ENCODE results near the gene VAV2.

DNA sequence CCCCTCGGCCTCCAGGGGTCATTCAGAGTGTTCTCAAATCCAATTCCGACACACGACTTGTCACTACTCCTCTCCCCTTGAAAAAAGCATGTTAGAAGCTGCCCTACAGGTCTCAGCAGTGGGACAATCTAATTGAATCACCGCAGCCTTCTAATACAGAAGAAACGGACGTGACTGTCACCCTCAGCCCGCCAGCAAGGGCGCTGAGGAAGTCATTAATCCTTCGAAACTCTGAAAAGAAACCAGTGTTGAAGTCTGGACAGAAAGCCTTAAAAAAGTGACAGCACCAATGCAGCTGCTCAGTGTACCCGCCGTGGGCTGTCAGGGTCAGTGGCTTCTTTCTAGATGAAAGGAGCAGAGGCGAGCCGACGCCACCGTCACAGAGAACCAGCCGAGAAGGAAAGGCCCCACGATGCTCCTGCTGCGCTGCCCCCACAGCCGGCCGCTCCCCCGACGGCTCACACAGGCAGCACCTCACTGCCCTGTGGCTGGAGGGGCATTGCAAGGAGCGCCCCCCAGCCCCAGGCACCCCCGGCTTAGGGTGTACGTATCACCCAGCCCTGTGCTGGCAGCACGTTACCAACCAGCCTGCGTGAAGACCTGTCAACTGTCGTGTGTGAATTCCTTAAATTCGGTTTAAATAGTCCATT, 38.8 kb upstream of the VAV2 start:
- TF ChIP-seq CTCF (conservative IDR thresholded peaks at IDR 0.05; ENCODE audit: low read depth, low read length) (no peak), POLR2A (IDR thresholded peaks at IDR 0.05; ENCODE audit: low read depth, low read length) (no peak), RAD21 (IDR thresholded peaks at IDR 0.05; ENCODE audit: low read length) (no peak), RFX5 (IDR thresholded peaks at IDR 0.05; ENCODE audit: low read depth, low read length) (no peak), SMC3 (IDR thresholded peaks at IDR 0.05; ENCODE audit: low read depth, low read length) (no peak), MAFK (IDR thresholded peaks at IDR 0.05; ENCODE audit: low read depth, low read length) (no peak), MAZ (IDR thresholded peaks at IDR 0.05; ENCODE audit: borderline replicate concordance, low read depth, low read length) (no peak), CHD1 (IDR thresholded peaks at IDR 0.05; ENCODE audit: low read depth, low read length) (no peak), CEBPB (IDR thresholded peaks at IDR 0.05; ENCODE audit: low read depth, low read length) (no peak), RCOR1 (IDR thresholded peaks at IDR 0.05; ENCODE audit: insufficient replicate concordance, low read length) (no peak)
- TF ChIP-seq, protein P1, sequence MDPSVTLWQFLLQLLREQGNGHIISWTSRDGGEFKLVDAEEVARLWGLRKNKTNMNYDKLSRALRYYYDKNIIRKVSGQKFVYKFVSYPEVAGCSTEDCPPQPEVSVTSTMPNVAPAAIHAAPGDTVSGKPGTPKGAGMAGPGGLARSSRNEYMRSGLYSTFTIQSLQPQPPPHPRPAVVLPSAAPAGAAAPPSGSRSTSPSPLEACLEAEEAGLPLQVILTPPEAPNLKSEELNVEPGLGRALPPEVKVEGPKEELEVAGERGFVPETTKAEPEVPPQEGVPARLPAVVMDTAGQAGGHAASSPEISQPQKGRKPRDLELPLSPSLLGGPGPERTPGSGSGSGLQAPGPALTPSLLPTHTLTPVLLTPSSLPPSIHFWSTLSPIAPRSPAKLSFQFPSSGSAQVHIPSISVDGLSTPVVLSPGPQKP (IDR thresholded peaks at IDR 0.05; ENCODE audit: borderline replicate concordance, low read depth, low read length) = no peak
- TF ChIP-seq, protein P2, sequence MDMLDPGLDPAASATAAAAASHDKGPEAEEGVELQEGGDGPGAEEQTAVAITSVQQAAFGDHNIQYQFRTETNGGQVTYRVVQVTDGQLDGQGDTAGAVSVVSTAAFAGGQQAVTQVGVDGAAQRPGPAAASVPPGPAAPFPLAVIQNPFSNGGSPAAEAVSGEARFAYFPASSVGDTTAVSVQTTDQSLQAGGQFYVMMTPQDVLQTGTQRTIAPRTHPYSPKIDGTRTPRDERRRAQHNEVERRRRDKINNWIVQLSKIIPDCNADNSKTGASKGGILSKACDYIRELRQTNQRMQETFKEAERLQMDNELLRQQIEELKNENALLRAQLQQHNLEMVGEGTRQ (IDR thresholded peaks at IDR 0.05; ENCODE audit: low read depth, low read length) = no peak
